SK-N-SH treated with all-trans-retinoic acid at 6 μM for 48 hours (cell line): Measurements from ENCODE around the gene S100A5.

ENCODE experiments used
- ATAC-seq: fragments of 200-7000 bp; cut with Tn5 transposase; 3 replicates; pipeline ENCODE4 v1.9.1; 2020; ENCODE audit warnings: mild to moderate bottlenecking, moderate library complexity
- ARNTL ChIP-seq: fragments of 450-650 bp; formaldehyde crosslinking; IDR thresholded peaks from 2 replicates; pipeline ENCODE4 v1.5.0; 2020; ENCODE audit warnings: low read depth, mild to moderate bottlenecking, moderate library complexity, borderline replicate concordance
- BACH2 ChIP-seq: fragments of 250-450 bp; sonication (Bioruptor Pico); IDR thresholded peaks from 2 replicates; pipeline ENCODE4 v1.9.0; 2021; ENCODE audit warnings: mild to moderate bottlenecking, borderline replicate concordance
- CSDC2 ChIP-seq: fragments of 250-450 bp; sonication (Bioruptor Pico); IDR thresholded peaks from 2 replicates; pipeline ENCODE4 v1.5.0; 2020; ENCODE audit warnings: mild to moderate bottlenecking, moderate library complexity
- OSR1 ChIP-seq: fragments of 250-450 bp; sonication (Bioruptor Pico); IDR thresholded peaks from 2 replicates; pipeline ENCODE4 v1.8.0; 2022; ENCODE audit warnings: moderate library complexity, mild to moderate bottlenecking, inconsistent platforms
- PATZ1 ChIP-seq: fragments of 250-450 bp; sonication (Bioruptor Pico); IDR thresholded peaks from 2 replicates; pipeline ENCODE4 v1.8.0; 2020; ENCODE audit warnings: mild to moderate bottlenecking, moderate library complexity, borderline replicate concordance
- POU6F1 ChIP-seq: fragments of 250-450 bp; sonication (Bioruptor Pico); IDR thresholded peaks from 2 replicates; pipeline ENCODE4 v1.8.0; 2021; ENCODE audit warnings: low read depth, mild to moderate bottlenecking, moderate library complexity, borderline replicate concordance
- RARB ChIP-seq: fragments of 250-450 bp; sonication (Bioruptor Pico); IDR thresholded peaks from 2 replicates; pipeline ENCODE4 v1.8.0; 2021; ENCODE audit warnings: mild to moderate bottlenecking, moderate library complexity
- SNAI2 ChIP-seq: fragments of 250-450 bp; sonication (Bioruptor Pico); IDR thresholded peaks from 2 replicates; pipeline ENCODE4 v1.5.0; 2020; ENCODE audit warnings: mild to moderate bottlenecking, moderate library complexity
- TCF4 ChIP-seq: fragments of 250-450 bp; sonication (Bioruptor Pico); IDR thresholded peaks from 2 replicates; pipeline ENCODE4 v1.8.0; 2021; ENCODE audit warnings: mild to moderate bottlenecking, moderate library complexity, borderline replicate concordance
- ZC3H10 ChIP-seq: fragments of 250-450 bp; sonication (Bioruptor Pico); IDR thresholded peaks from 2 replicates; pipeline ENCODE4 v1.5.1; 2021; ENCODE audit warnings: mild to moderate bottlenecking, moderate library complexity
- ZFP3 ChIP-seq: fragments of 250-450 bp; sonication (Bioruptor Pico); IDR thresholded peaks from 2 replicates; pipeline ENCODE4 v1.5.0; 2020; ENCODE audit warnings: mild to moderate bottlenecking, moderate library complexity
- ZFP30 ChIP-seq: fragments of 450-650 bp; formaldehyde crosslinking; IDR thresholded peaks from 2 replicates; pipeline ENCODE4 v1.5.0; 2022; ENCODE audit warnings: mild to moderate bottlenecking, moderate library complexity
- ZNF565 ChIP-seq: fragments of 450-650 bp; formaldehyde crosslinking; conservative IDR thresholded peaks from 2 replicates; pipeline ENCODE4 v1.5.0; 2020; ENCODE audit warnings: low read depth, mild to moderate bottlenecking, moderate library complexity
- ZNF70 ChIP-seq: fragments of 450-650 bp; formaldehyde crosslinking; IDR thresholded peaks from 2 replicates; pipeline ENCODE4 v1.5.0; 2020; ENCODE audit warnings: mild to moderate bottlenecking, moderate library complexity
- ZNF8 ChIP-seq: fragments of 450-650 bp; formaldehyde crosslinking; IDR thresholded peaks from 2 replicates; pipeline ENCODE4 v1.5.0; 2020; ENCODE audit warnings: mild to moderate bottlenecking, moderate library complexity
- TF ChIP-seq, protein P1 (sequence below): fragments of 250-450 bp; sonication (Bioruptor Pico); IDR thresholded peaks from 2 replicates; pipeline ENCODE4 v1.5.1; 2020; ENCODE audit warnings: low read depth, mild to moderate bottlenecking, moderate library complexity

Gene S100A5

DNA sequence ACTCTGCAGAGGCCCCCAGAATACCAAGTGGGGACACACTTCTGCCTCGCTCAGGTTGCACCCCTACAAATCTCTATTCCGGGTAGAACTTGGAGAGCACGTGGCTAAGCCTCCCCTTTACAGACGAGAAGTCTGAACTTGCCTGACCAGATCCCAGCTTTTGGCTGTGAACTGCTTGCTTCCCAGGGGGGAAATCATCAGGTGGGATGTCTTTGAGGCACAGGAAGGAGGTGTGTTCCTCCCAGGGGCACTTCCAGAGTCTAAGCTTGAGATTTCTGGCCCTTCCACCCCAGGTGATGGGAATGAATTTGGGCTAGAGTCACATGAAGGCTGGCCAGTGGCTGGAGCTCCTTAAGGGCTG, 9.6 kb upstream of the S100A5 start (continued):
- no peak for TF ChIP-seq PATZ1 (CRISPR knock-in tag)
- TF ChIP-seq ZFP30 (CRISPR knock-in tag), result no peak
- TF ChIP-seq CSDC2, result no peak
- no peak for TF ChIP-seq BACH2 (CRISPR knock-in tag)
- TF ChIP-seq ZNF8, result no peak
- no peak for TF ChIP-seq ZC3H10 (CRISPR knock-in tag)

DNA sequence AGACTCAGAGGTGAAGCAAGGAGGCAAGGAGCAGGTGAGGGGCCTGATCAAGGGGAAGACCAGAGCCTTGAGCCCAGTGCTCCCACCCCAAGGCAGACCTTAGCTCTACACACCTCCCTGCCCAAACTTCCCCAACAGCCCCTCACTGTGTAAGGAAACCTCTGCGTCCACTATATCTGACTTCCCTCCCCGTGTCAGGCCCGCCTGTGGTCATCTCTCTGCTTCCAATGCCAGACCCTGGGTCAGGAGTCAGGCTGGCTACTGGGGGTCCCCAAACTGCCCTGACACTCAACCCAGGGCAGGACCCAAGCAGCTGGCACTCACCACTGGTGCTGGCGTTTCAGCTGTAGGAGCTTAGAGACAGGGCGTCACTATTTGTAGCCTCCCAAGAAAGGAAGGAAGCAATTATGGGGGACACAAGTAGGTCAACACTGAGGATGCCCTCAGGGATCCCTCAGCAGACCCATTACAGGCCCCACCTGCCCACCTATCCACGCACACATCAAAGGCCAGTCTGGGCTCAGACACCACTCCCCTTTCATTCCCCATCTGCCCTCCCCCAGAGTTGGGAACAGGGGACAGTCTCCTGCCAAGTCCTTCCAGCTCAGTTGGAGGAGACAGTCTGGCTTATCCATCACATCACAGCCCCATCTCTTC, 9.1 kb upstream of the S100A5 start:
- TF ChIP-seq OSR1 (no peak), ZFP3 (CRISPR knock-in tag) (no peak), ZFP30 (CRISPR knock-in tag) (no peak), ARNTL (CRISPR knock-in tag) (no peak), RARB (CRISPR knock-in tag) (no peak), CSDC2 (no peak)
- TF ChIP-seq, protein P1, sequence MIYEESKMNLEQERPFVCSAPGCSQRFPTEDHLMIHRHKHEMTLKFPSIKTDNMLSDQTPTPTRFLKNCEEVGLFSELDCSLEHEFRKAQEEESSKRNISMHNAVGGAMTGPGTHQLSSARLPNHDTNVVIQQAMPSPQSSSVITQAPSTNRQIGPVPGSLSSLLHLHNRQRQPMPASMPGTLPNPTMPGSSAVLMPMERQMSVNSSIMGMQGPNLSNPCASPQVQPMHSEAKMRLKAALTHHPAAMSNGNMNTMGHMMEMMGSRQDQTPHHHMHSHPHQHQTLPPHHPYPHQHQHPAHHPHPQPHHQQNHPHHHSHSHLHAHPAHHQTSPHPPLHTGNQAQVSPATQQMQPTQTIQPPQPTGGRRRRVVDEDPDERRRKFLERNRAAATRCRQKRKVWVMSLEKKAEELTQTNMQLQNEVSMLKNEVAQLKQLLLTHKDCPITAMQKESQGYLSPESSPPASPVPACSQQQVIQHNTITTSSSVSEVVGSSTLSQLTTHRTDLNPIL, result no peak
- no peak for ATAC-seq

DNA sequence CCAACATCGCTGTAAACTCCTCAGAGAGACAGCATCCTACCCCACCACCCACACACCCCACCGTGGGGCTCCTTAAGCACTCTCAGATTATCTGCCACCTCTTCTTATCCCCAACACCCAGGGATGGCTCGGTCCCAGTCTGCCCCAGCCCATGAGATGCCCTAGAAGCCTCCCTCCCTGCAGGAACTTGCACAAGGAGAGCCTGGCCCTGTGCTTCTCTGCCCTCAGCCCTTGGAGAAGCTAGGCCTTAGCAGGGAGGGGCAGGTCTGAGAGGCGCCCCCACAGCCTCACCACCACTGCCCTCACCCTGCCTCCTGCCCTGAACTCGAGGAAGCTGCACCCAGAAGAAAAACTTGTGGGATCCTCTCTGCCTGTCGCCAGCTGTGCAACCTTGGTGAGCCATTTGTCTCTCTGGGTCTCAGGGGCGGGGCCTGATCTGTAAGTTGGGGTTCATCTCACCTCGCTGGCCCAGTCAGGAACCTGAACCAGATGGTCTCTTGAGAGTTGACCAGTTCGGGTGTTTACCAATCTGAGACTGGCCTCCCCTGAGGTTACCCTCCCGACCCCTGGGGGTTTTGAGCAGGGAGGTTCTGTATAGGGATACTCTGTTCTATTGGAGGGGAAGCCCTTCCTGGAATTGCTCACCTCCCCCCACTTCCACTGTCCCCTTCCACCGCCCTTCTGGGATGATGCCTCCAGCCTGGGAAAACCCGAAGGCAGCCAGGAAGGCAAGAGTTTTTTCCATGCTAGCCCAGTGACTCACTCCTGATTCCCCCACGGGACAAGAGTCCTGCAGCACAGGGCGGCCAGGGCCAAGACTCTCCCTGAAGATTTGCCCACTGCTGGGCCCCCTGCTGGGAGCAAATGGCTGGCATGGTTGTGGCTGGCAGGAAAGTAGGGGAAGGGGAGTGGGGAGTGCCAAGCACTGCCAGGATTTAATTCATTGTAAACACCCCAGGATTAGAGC, 8.3 kb upstream of the S100A5 start, which contains the start of gene S100A3:
TSS of gene S100A3 (minus strand) at position 537 of the 967 bp plus-strand sequence. CDS start 773 bp downstream, outside the sequence.
- TF ChIP-seq TCF4 (CRISPR knock-in tag) (no peak), ZFP3 (CRISPR knock-in tag) (0 out of 2 replicates have a peak, but pooled peaks have one; percentile 35), OSR1 (peak; percentile 81; the same call in 1 of the 2 replicates)
- ATAC-seq, result peak; percentile 65

- TF ChIP-seq, protein P1, result no peak
- TF ChIP-seq ZNF565 (CRISPR knock-in tag) (no peak), TCF4 (CRISPR knock-in tag) (no peak), ZFP3 (CRISPR knock-in tag) (no peak), ZNF8 (no peak), CSDC2 (no peak), ZC3H10 (CRISPR knock-in tag) (no peak), ZNF70 (CRISPR knock-in tag) (no peak), SNAI2 (no peak), PATZ1 (CRISPR knock-in tag) (no peak), ARNTL (CRISPR knock-in tag) (no peak), POU6F1 (no peak)
- no peak for ATAC-seq
Measured at GRCh38 chr1:153547560-153548551, 7.1 kb upstream of the S100A5 start.
